HCT116 (cell line): ENCODE results near the gene ASMTL. TPM values are rescaled to one million over a fixed set of nuclear protein-coding genes. Genes with fewer than 3 reads are reported as not detected.

Experiments used
- CEBPB ChIP-seq: IDR thresholded peaks from 2 replicates; pipeline ENCODE4 v1.6.1; 2012; ENCODE audit warnings: low read depth
- EGR1 ChIP-seq: IDR thresholded peaks from 2 replicates; pipeline ENCODE4 v1.6.1; 2012; ENCODE audit warnings: low read depth
- ELF1 ChIP-seq: IDR thresholded peaks from 2 replicates; pipeline ENCODE4 v1.6.1; 2012; ENCODE audit warnings: low read depth, borderline replicate concordance
- EZH2 ChIP-seq: fragments of 200-600 bp; sonication (generic); IDR thresholded peaks from 2 replicates; pipeline ENCODE4 v1.6.1; 2017; ENCODE audit warnings: antibody characterized with exemption, mixed run types
- EZH2phosphoT487 ChIP-seq: fragments of 200-600 bp; IDR thresholded peaks from 2 replicates; pipeline ENCODE4 v1.6.1; 2018; ENCODE audit warnings: antibody characterized with exemption, borderline replicate concordance
- FOSL1 ChIP-seq: IDR thresholded peaks from 2 replicates; pipeline ENCODE4 v1.6.1; 2012; ENCODE audit warnings: low read depth
- JUND ChIP-seq: IDR thresholded peaks from 2 replicates; pipeline ENCODE4 v1.6.1; 2012
- POLR2A ChIP-seq: IDR thresholded peaks from 2 replicates; pipeline ENCODE4 v1.7.0; 2011; ENCODE audit warnings: borderline replicate concordance; ENCODE audit not compliant: insufficient read depth, insufficient read length; ENCODE audit errors: extremely low read depth
- POLR2AphosphoS5 ChIP-seq: IDR thresholded peaks from 2 replicates; pipeline ENCODE4 v1.6.1; 2011; ENCODE audit warnings: mild to moderate bottlenecking, low read depth, low read length, moderate library complexity
- SP1 ChIP-seq: IDR thresholded peaks from 2 replicates; pipeline ENCODE4 v1.6.1; 2012; ENCODE audit warnings: low read depth
- YY1 ChIP-seq: IDR thresholded peaks from 2 replicates; pipeline ENCODE4 v1.6.1; 2011; ENCODE audit warnings: low read length, low read depth, moderate library complexity, mild to moderate bottlenecking; ENCODE audit not compliant: insufficient replicate concordance; ENCODE audit errors: extremely low read depth
- ZFX ChIP-seq: fragments of 450-650 bp; IDR thresholded peaks from 2 replicates; pipeline ENCODE4 v1.6.1; 2017
- total RNA-seq: library from RNA; stranded (reverse); gene quantifications from one replicate; pipeline ENCODE4 v1.2.1, GENCODE V29; 2021; ENCODE audit not compliant: unreplicated experiment
- TF ChIP-seq, protein P1 (sequence below): IDR thresholded peaks from 2 replicates; pipeline ENCODE4 v1.6.1; 2012; ENCODE audit warnings: low read depth

ASMTL gene
- total RNA-seq, 1 experiment from 2014 or later = 59.6 TPM

DNA sequence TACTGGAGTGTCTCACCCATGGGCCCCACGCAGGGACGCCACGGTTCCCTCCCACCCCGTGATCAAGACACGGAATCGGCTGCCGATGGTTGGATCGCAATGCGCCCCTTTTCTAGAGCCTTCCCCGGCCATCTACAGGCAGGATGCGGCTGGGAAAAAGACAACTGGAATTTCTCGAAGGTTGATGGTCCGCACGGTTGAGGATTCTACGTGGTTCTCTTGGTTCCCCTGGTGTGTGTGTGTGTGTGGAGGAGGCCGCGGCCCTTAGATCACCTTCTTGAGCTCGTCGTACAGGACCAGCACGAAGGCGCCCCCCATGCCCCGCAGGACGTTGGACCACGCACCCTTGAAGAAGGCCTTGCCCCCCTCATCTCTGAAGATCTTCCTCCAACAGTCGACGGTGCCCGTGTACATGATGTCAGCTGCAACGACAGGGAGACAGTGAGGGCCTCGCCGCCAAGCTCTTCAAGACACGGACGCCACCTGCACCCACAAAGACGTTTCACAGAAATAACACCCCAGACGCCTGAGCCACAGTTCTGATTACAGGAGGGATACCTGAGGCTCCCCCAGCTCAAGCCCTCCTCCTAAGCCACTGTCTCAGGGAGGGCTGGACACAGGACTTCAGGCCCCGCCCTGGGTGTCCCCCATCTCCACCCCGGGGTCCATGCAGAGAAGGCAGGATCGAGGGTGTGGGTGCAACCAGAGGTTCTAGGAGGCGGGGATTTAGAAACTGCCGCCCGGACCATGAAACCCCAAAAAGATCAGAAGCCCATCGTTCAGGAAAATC, 66.2 kb downstream of the ASMTL start (continued):
- TF ChIP-seq, protein P1, sequence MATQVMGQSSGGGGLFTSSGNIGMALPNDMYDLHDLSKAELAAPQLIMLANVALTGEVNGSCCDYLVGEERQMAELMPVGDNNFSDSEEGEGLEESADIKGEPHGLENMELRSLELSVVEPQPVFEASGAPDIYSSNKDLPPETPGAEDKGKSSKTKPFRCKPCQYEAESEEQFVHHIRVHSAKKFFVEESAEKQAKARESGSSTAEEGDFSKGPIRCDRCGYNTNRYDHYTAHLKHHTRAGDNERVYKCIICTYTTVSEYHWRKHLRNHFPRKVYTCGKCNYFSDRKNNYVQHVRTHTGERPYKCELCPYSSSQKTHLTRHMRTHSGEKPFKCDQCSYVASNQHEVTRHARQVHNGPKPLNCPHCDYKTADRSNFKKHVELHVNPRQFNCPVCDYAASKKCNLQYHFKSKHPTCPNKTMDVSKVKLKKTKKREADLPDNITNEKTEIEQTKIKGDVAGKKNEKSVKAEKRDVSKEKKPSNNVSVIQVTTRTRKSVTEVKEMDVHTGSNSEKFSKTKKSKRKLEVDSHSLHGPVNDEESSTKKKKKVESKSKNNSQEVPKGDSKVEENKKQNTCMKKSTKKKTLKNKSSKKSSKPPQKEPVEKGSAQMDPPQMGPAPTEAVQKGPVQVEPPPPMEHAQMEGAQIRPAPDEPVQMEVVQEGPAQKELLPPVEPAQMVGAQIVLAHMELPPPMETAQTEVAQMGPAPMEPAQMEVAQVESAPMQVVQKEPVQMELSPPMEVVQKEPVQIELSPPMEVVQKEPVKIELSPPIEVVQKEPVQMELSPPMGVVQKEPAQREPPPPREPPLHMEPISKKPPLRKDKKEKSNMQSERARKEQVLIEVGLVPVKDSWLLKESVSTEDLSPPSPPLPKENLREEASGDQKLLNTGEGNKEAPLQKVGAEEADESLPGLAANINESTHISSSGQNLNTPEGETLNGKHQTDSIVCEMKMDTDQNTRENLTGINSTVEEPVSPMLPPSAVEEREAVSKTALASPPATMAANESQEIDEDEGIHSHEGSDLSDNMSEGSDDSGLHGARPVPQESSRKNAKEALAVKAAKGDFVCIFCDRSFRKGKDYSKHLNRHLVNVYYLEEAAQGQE = no peak
- TF ChIP-seq CEBPB = no peak
- TF ChIP-seq ELF1 = no peak
- TF ChIP-seq EGR1 = no peak
- TF ChIP-seq FOSL1 = no peak
- no peak for TF ChIP-seq EZH2phosphoT487
- TF ChIP-seq POLR2A = no peak
- TF ChIP-seq EZH2 = no peak
- no peak for TF ChIP-seq YY1
- no peak for TF ChIP-seq POLR2AphosphoS5
- no peak for TF ChIP-seq ZFX
- TF ChIP-seq SP1 = no peak
- no peak for TF ChIP-seq JUND
